ENCODE data around the gene TIPRL.

Gene TIPRL

DNA sequence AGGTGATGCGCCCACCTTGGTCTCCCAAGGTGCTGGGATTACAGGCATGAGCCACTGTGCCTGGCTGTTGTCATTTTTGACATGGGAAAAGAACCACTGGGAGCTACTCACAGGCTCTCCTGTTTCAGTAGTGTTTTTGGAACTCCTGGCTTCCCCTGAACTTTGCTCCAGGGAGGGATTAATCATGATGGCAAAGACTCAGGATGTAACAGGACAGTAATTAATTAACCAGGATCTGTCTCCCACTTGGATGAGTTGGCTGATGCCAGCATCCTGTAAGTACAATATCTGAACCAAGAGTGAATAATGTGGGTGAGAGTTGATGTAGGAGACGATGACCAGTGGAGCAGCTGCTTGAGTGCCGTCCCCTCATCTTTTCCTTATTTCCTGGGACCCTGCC is 51.9 kb downstream of the TIPRL start:
- H3K27ac Mint-ChIP-seq = no peak overlapping the region
- no peaks in the 10 kb centered on the region for H3K9me3 Mint-ChIP-seq
- H3K27me3 Mint-ChIP-seq = no peaks in the 10 kb centered on the region
- H3K4me1 Mint-ChIP-seq = peaks cover 48 to 71% of the 10 kb centered on the region in 2 donors
- H3K36me3 Mint-ChIP-seq = peaks cover 36 to 69% of the 10 kb centered on the region in 2 donors
- H3K4me3 Mint-ChIP-seq = no peak overlapping the region
- ATAC-seq (replicated peaks) = no peak
- DNase-seq = no peak

DNA sequence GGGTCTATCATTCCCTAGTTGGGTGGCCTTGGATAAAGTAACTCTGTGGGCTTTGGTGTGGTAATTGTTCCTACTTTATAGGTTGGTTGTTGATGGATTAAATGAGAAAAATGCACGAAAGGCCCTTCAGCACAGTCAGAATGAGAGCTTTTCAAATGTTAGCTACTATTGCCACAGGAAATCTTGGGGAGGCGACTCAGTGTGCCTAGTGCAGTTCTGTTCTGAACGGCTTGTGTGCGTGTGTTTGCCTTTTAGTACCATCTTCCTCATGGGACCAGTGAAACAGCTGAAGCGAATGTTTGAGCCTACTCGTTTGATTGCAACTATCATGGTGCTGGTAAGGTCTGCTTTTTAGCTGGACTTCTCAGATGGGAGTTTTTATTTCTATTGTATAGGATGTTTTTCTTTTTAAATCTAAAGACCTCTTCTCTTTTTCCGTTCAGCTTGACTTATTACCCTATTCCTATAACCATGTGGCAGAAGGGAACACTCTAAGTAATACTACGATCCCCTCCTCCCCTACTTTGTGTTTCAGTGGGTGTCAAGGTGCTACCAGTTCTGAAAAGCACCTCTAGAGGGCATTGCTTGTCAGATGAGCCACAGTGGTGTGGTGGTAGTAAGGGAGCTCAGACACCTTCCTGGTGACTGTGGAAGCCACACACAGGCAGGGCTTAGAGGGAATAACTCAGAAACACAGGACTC is 56.2 kb downstream of the TIPRL start:
- no peak overlapping the region for H3K4me3 Mint-ChIP-seq
- peak; percentile 93 to 95 for ATAC-seq (replicated peaks)

DNA sequence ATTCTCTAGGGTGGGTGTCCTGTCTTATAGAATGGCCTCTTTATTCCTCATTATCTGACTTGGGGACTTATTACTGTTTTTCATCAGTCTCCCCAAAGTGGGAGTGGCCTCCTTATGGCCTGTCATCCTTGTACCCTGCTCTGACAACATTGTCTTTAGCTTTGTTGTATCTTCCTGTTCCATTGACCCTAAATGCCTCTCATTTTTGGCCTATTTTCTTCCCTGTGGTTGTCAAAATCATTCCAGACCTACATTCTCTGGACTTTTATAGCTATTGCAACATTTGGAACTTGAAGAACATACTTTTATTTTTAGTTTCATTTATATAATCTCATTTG is 56.8 kb downstream of the TIPRL start:
- H3K36me3 Mint-ChIP-seq = peaks cover 53 to 82% of the 10 kb centered on the region in 2 donors
- peak in 1 of 2 donors; percentile 19 for ATAC-seq (replicated peaks)
- H3K9me3 Mint-ChIP-seq = no peaks in the 10 kb centered on the region

More for the DNA sequence above, 56.2 kb downstream of the TIPRL start:
- Mint-ChIP-seq H3K9me3 (no peaks in the 10 kb centered on the region), H3K36me3 (peaks cover 48 to 80% of the 10 kb centered on the region in 2 donors), H3K27me3 (no peaks in the 10 kb centered on the region), H3K27ac (no peak overlapping the region), H3K4me1 (peaks cover 32 to 58% of the 10 kb centered on the region in 2 donors)
- peak; percentile 9 for DNase-seq

DNA sequence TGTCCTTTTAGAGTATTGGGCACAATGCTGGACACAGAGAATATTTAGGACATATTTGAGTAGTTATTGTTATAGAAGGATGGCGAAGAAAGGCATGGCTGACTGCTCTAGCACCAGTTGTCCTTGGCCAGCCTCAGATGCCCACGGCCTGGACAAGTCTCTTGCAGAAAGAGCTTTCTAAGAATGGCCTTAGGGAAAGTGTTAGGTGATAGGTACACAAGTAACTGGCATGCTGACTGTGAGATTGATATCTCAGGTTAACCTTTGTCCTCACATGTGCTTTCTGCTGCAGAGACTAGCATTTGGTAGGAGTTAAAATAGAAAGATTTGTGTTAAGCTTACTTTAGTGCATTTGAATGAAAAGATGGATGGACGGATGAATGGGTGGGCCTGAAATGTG is 57.2 kb downstream of the TIPRL start:
- DNase-seq (no peak), ATAC-seq (replicated peaks) (no peak)
- Mint-ChIP-seq H3K4me3 (no peak overlapping the region), H3K27ac (no peak overlapping the region), H3K9me3 (no peaks in the 10 kb centered on the region), H3K4me1 (peaks cover 30 to 60% of the 10 kb centered on the region in 2 donors), H3K36me3 (peaks cover 54 to 79% of the 10 kb centered on the region in 2 donors), H3K27me3 (no peaks in the 10 kb centered on the region)

More for the DNA sequence above, 56.8 kb downstream of the TIPRL start:
- no peak for DNase-seq
- Mint-ChIP-seq H3K4me1 (peaks cover 33 to 60% of the 10 kb centered on the region in 2 donors), H3K4me3 (no peak overlapping the region), H3K27ac (no peak overlapping the region), H3K27me3 (no peaks in the 10 kb centered on the region)

DNA sequence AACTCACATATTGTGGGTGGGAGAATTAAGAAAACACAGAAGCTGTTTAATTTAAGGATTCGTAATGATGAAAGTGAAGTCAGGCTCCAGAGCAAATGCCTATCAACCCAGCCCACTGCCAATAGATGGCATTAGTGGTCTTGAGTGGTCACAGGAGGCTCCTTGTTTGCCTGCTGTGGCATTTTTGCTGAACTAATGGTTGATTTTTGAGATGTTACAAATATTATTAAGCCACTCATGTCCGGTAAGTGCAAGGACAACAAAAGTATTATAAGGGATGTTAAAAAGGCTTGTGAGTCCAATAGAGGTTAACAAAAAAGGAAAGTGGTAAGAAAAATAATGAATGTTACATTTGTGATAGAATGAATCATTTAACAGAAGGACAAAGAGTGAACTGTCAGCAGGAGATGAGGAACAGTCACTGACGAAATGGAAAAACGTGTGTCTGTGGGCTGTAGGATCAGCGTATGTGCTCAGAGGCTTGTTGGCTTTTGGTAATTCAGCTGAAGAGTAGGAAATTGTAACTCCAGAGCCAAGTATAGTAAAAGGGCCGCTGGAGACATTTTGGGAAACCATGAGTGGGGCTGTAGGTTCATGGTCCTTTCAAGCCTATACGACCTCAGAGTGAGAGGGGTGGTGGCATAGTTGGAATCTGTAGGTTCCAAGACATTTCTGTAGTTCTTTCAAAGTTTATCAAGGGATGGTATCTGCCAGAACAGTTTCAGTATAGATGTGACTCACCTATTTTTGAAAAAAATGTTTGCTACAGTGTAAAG is 58.3 kb downstream of the TIPRL start:
- Mint-ChIP-seq H3K9me3 (no peaks in the 10 kb centered on the region), H3K4me3 (no peak overlapping the region), H3K27me3 (no peaks in the 10 kb centered on the region), H3K36me3 (peaks cover 54 to 79% of the 10 kb centered on the region in 2 donors), H3K4me1 (peaks cover 29 to 52% of the 10 kb centered on the region in 2 donors), H3K27ac (no peak overlapping the region)
- DNase-seq (no peak), ATAC-seq (replicated peaks) (peak; percentile 63 to 69)

DNA sequence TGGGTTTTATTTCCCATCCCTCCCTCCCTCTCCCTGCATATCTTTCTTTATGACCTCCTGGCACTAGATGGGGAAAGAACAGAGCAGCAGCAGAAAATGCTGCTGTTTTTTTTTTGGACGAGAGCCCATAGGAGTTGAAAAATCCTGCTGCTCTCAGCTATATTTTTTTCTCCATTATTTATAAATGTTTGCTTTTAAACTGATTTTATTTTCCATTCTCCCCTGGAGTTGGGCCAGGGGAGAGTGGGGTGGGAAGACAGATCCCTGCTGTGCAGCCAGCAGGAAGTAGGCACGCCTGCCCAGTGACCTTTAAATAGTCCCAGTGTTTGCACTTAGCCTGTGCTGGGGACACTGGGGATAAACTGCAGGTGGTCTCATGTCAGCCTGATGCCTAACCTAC is 64.4 kb downstream of the TIPRL start:
- ATAC-seq (replicated peaks) = no peak
- H3K36me3 Mint-ChIP-seq = peaks cover 61 to 74% of the 10 kb centered on the region in 2 donors
- peaks cover 19 to 43% of the 10 kb centered on the region in 2 donors for H3K4me1 Mint-ChIP-seq
- DNase-seq = no peak
- H3K27ac Mint-ChIP-seq = peak overlapping the region; percentile 5
- no peak overlapping the region for H3K4me3 Mint-ChIP-seq
- H3K27me3 Mint-ChIP-seq = no peaks in the 10 kb centered on the region
- H3K9me3 Mint-ChIP-seq = no peaks in the 10 kb centered on the region

DNA sequence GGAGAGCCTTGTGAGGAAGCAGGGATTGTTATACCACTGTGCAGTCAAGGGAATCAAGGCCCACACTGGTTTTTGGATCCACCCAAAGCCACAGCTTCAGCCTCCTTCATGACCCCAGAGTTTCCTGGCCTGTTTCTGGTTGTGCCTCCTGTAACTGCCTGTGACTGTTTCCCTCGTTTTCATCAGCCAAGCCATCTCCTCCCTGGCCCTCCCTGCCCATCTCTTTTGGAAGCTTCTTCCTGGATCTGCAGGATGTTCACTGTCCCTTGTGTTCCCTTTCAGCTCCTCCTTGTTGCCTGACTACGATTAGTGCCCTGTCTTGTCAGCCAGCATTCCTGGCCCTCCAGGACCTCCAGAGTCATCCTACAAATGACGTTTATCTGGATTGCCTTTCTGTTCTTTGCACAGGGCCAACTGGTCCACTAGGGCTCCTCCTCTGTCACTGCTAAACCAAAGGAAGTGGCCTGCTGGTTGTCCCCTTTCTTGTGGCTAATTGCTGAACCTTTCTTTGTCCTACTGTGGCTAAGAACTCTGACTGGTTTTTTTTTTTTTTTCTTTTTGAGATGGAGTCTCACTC is 65.0 kb downstream of the TIPRL start:
- Mint-ChIP-seq H3K36me3 (peaks cover 63 to 77% of the 10 kb centered on the region in 2 donors), H3K27ac (peak overlapping the region; percentile 5), H3K4me1 (peaks cover 21 to 46% of the 10 kb centered on the region in 2 donors), H3K9me3 (no peaks in the 10 kb centered on the region), H3K4me3 (no peak overlapping the region), H3K27me3 (no peaks in the 10 kb centered on the region)
- no peak for ATAC-seq (replicated peaks)
- DNase-seq = no peak

DNA sequence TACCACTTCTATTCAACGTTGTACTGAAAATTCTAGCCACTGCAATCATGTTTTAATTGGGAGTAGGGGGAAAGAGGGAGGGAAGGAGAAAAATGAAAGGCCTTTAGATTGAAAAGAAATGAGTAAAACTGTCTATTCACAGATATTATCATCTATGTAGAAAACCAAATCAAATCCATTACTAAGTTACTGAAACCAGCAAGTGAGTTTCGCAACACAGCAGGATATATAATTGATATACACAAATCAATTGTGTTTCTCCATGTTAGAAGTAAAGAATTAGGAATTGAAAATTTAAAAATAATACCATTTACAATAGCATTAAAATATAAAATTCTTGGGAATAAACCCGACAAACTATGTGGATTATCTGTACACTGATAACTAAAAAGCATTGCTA is 66.3 kb downstream of the TIPRL start:
- Mint-ChIP-seq H3K4me1 (peaks cover 21 to 43% of the 10 kb centered on the region in 2 donors), H3K9me3 (no peaks in the 10 kb centered on the region), H3K27ac (no peak overlapping the region), H3K36me3 (peaks cover 65 to 77% of the 10 kb centered on the region in 2 donors), H3K27me3 (no peaks in the 10 kb centered on the region), H3K4me3 (no peak overlapping the region)
- DNase-seq (no peak), ATAC-seq (replicated peaks) (no peak)

DNA sequence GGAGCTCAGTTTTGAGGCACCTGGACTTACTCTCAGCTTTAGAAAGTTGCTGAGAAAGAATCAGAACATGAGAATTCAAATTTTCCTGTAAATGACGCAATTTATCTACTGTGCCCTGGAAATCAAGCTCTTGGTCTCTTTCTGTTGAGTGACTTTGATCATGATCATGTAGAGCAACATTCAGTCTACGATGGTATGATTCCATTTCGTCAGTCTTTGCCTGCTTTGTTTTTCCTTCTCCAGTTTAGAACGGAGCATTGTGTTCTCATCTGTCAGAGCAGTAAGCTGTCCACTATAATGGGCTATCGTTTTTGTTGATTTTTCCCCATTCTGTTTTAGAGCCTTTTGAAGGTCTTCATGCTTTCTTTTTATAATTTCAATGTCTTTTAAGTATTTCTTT is 67.7 kb downstream of the TIPRL start:
- Mint-ChIP-seq H3K4me3 (no peak overlapping the region), H3K27ac (no peak overlapping the region), H3K27me3 (no peaks in the 10 kb centered on the region), H3K4me1 (peaks cover 19 to 48% of the 10 kb centered on the region in 2 donors), H3K9me3 (no peaks in the 10 kb centered on the region), H3K36me3 (peaks cover 64 to 77% of the 10 kb centered on the region in 2 donors)
- ATAC-seq (replicated peaks) (no peak), DNase-seq (no peak)

Data from stimulated activated naive B cell treated with anti-CD40 and anti-IgM and Interleukin-4, amounts not matched to agents 10 μg/mL and 1 μg/mL and 100 μg/mL, for 72 hours (primary cell).